PC-3 (cell line): ENCODE results near the gene C1QTNF2. TPM values are rescaled to one million over a fixed set of nuclear protein-coding genes. Genes with fewer than 3 reads are reported as not detected.

Experiments used
- ATAC-seq: fragments of 200-7000 bp; cut with Tn5 transposase; 2 replicates; pipeline ENCODE4 v1.9.1; 2020; ENCODE audit warnings: mild to moderate bottlenecking, moderate library complexity
- BruUV-seq: library from RNA; stranded (reverse); fragments of 400-500 nt; replicated peaks from 2 replicates; lab custom pipeline; 2021; lab: Mats Ljungman, UMichigan
- CTCF ChIA-PET: fragments of 300-600 bp; sonication (Branson Sonifier 250); formaldehyde crosslinking; loops from one replicate; lab custom pipeline; 2022; ENCODE audit warnings: antibody characterized with exemption; lab: Charles Lee
- POLR2A ChIA-PET: fragments of 300-600 bp; sonication (Branson Sonifier 250); formaldehyde crosslinking; loops from one replicate; lab custom pipeline; 2022; ENCODE audit warnings: antibody characterized with exemption; ENCODE audit not compliant: unreplicated experiment; lab: Charles Lee
- DNase-seq: peaks from one replicate; pipeline ENCODE4 v3.0.0-alpha.2; 2015
- H2AFZ ChIP-seq: fragments of 300-600 bp; sonication (generic); 2 replicates; pipeline ENCODE4 v1.6.0; 2016; ENCODE audit warnings: antibody characterized with exemption, low read length
- H3F3A ChIP-seq: fragments of 300-600 bp; sonication (generic); one replicate; pipeline ENCODE4 v1.6.0; 2017; ENCODE audit warnings: antibody characterized with exemption, low read length, control low read depth, mild to moderate bottlenecking; ENCODE audit not compliant: unreplicated experiment
- H3K27ac ChIP-seq: fragments of 300-600 bp; sonication (generic); 2 replicates; pipeline ENCODE4 v1.5.1; 2016; ENCODE audit warnings: mild to moderate bottlenecking, low read length
- H3K27me3 ChIP-seq: fragments of 300-600 bp; sonication (generic); 2 replicates; pipeline ENCODE4 v1.6.1; 2016; ENCODE audit warnings: low read length, mixed read lengths
- H3K36me3 ChIP-seq: fragments of 300-600 bp; sonication (generic); 2 replicates; pipeline ENCODE4 v1.6.1; 2016; ENCODE audit warnings: low read depth, mixed run types, low read length, mixed read lengths
- H3K4me1 ChIP-seq: fragments of 300-600 bp; sonication (generic); 2 replicates; pipeline ENCODE4 v1.5.1; 2016; ENCODE audit warnings: low read length; ENCODE audit not compliant: insufficient read depth
- H3K4me2 ChIP-seq: fragments of 300-600 bp; sonication (generic); 2 replicates; pipeline ENCODE4 v1.6.0; 2016; ENCODE audit warnings: low read length
- H3K4me3 ChIP-seq: fragments of 300-600 bp; sonication (generic); 2 replicates; pipeline ENCODE4 v1.5.1; 2016; ENCODE audit warnings: mild to moderate bottlenecking, low read length, mixed read lengths
- H3K79me2 ChIP-seq: fragments of 300-600 bp; sonication (generic); 2 replicates; pipeline ENCODE4 v1.6.1; 2017; ENCODE audit warnings: low read length, mixed read lengths
- H3K9ac ChIP-seq: fragments of 300-600 bp; sonication (generic); 2 replicates; pipeline ENCODE4 v1.6.0; 2016; ENCODE audit warnings: mild to moderate bottlenecking, low read length
- H3K9me2 ChIP-seq: fragments of 300-600 bp; sonication (generic); replicated peaks from 2 replicates; pipeline ENCODE4 v1.6.1; 2016; ENCODE audit warnings: mixed run types, low read length, mixed read lengths
- H3K9me3 ChIP-seq: fragments of 300-600 bp; sonication (generic); 2 replicates; pipeline ENCODE4 v1.6.1; 2016; ENCODE audit warnings: low read length, mixed read lengths
- H4K20me1 ChIP-seq: fragments of 300-600 bp; sonication (generic); 2 replicates; pipeline ENCODE4 v1.6.1; 2016; ENCODE audit warnings: low read length, mixed read lengths
- CTCF ChIP-seq: fragments of 300-600 bp; sonication (generic); conservative IDR thresholded peaks from 2 replicates; pipeline ENCODE4 v1.5.1; 2017; ENCODE audit warnings: antibody characterized with exemption, low read depth, mild to moderate bottlenecking, low read length
- EZH2 ChIP-seq: fragments of 300-600 bp; sonication (generic); IDR thresholded peaks from one replicate; pipeline ENCODE4 v1.6.1; 2017; ENCODE audit warnings: antibody characterized with exemption, mild to moderate bottlenecking, low read length; ENCODE audit not compliant: unreplicated experiment
- EZH2phosphoT487 ChIP-seq: fragments of 300-600 bp; sonication (generic); IDR thresholded peaks from 2 replicates; pipeline ENCODE4 v1.6.1; 2018; ENCODE audit warnings: mild to moderate bottlenecking, antibody characterized with exemption, low read length, borderline replicate concordance
- intact Hi-C: fragments of 100-400 bp; cut with micrococcal nuclease; formaldehyde crosslinking; loops from 2 replicates; pipeline ENCODE4 v1.9.0; 2023
- total RNA-seq: library from RNA; depleted of rRNA; stranded (reverse); fragments of >200 nt; gene quantifications from 2 replicates; pipeline ENCODE4 v1.2.3, GENCODE V29; 2014

C1QTNF2 gene
- total RNA-seq, 1 experiment from 2014 or later, result 0.04 TPM

DNA sequence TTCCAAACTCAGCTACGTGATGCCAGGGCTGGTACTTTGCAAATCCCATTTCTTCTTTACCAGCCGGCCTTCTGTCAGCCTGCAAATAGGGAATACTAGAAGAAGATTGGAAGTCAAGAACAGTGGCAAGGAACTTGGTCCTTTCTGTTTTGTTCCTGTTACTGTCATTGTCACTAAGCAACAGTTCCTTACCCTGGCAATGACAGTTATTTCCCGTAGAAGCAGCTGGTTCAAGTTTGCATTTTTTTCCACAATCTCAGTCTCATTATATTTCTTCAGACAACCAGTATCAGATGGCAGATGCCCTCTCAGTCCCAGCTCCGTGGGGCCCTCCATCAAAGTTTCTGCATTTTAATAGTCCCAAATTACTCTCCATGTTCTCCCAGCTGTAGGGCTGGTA is 9.1 kb upstream of the C1QTNF2 start:
- Histone ChIP-seq H3K4me2 (no peak overlapping the region), H3K36me3 (no peaks in the 10 kb centered on the region), H3K9ac (no peak overlapping the region), H3K4me3 (no peak overlapping the region), H3K79me2 (no peaks in the 10 kb centered on the region), H3K9me2 (no peaks in the 10 kb centered on the region), H3K9me3 (no peaks in the 10 kb centered on the region), H4K20me1 (no peaks in the 10 kb centered on the region), H3K27ac (no peak overlapping the region), H3K4me1 (no peaks in the 10 kb centered on the region), H2AFZ (no peak overlapping the region), H3K27me3 (peaks cover 9% of the 10 kb centered on the region; the same call in 1 of the 2 replicates), H3F3A (no peaks in the 10 kb centered on the region)
- POLR2A ChIA-PET, result no interaction called here
- ATAC-seq (no peak), DNase-seq (no peak)
- TF ChIP-seq CTCF (no peak), EZH2 (no peak), EZH2phosphoT487 (no peak)
- intact Hi-C loops, result no loop called here
- no TSS peak for BruUV-seq
- CTCF ChIA-PET, result interaction anchor here (0.9 kb wide), 1 partner anchor 12 kb away, joined by 3 read pairs; no protein-coding TSS in a partner anchor

DNA sequence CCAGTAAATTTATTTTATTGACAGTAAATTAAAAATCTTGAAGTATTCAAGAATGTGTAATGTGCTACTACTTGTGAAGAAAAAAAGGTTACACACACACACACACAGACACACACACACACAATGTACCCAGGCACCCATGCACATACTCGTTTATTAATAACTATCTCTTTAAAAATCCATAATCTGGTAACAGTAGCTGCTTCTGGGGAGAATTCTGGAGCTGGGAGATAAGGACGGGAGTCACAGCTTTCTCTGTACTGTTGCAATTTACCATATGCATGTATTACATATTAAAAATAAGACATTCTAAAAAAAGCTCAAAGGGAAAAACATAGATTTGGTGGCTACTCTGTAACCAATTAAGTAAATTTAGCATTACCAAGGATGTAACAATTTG is 7.9 kb upstream of the C1QTNF2 start:
- no peaks in the 10 kb centered on the region for H3K79me2 ChIP-seq
- no peak for DNase-seq
- ChIA-PET CTCF (no interaction called here), POLR2A (no interaction called here)
- no peak overlapping the region for H3K27ac ChIP-seq
- H3K9me3 ChIP-seq, result no peaks in the 10 kb centered on the region
- no peaks in the 10 kb centered on the region for H3F3A ChIP-seq
- H3K9ac ChIP-seq, result no peak overlapping the region
- H3K27me3 ChIP-seq, result peaks cover 10% of the 10 kb centered on the region; the same call in 1 of the 2 replicates
- H4K20me1 ChIP-seq, result no peaks in the 10 kb centered on the region
- H3K9me2 ChIP-seq, result no peaks in the 10 kb centered on the region
- BruUV-seq, result no TSS peak
- no peak overlapping the region for H2AFZ ChIP-seq
- no peak overlapping the region for H3K4me2 ChIP-seq
- no peak overlapping the region for H3K4me3 ChIP-seq
- no peak for ATAC-seq
- intact Hi-C loops, result no loop called here
- no peaks in the 10 kb centered on the region for H3K4me1 ChIP-seq
- TF ChIP-seq EZH2 (no peak), EZH2phosphoT487 (no peak), CTCF (no peak)
- H3K36me3 ChIP-seq, result no peaks in the 10 kb centered on the region

DNA sequence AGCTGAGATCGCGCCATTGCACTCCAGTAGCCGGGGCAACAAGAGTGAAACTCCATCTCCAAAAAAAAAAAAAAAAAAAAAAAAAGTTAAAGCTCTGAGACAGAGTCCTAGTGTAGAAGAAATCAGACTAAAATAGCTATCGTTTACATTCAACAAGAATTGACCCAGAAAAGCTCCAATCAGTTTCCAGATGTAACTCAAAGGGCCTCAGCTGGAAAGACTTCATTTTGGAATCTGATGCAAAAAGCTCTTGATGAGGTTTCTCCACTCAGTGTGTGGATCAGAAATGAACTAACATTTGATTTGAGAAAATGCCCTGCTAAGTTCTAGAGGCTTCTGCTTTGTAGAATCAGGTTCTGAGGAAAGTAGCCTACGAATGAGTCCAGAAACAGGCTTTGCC is 7.2 kb upstream of the C1QTNF2 start:
- POLR2A ChIA-PET, result no interaction called here
- no TSS peak for BruUV-seq
- Histone ChIP-seq H3F3A (no peaks in the 10 kb centered on the region), H3K9me2 (no peaks in the 10 kb centered on the region), H3K9ac (no peak overlapping the region), H2AFZ (no peak overlapping the region), H3K4me3 (no peak overlapping the region), H3K36me3 (no peaks in the 10 kb centered on the region), H3K9me3 (no peaks in the 10 kb centered on the region), H3K27me3 (peaks cover 10% of the 10 kb centered on the region; the same call in 1 of the 2 replicates), H3K79me2 (no peaks in the 10 kb centered on the region), H3K4me2 (no peak overlapping the region), H3K27ac (no peak overlapping the region), H3K4me1 (no peaks in the 10 kb centered on the region), H4K20me1 (no peaks in the 10 kb centered on the region)
- DNase-seq, result no peak
- CTCF ChIA-PET, result interaction anchor here (0.6 kb wide), 1 partner anchor 126 kb away, joined by 7 read pairs; no protein-coding TSS in a partner anchor
- TF ChIP-seq CTCF, result no peak
- TF ChIP-seq EZH2, result no peak
- no peak for TF ChIP-seq EZH2phosphoT487
- intact Hi-C loops, result no loop called here
- no peak for ATAC-seq
